ENCODE measurements around the gene TBPL1.

- TF ChIP-seq CTCF (IDR thresholded peaks at IDR 0.05) (no peak), POLR2A (IDR thresholded peaks at IDR 0.05) (no peak), POLR2AphosphoS5 (IDR thresholded peaks at IDR 0.05; ENCODE audit: insufficient read depth in 1 of 2, low read depth in 1 of 2) (no peak)
These were observed 13.0 kb upstream of the TBPL1 start for GRCh38 chr6:133939778-133940667.
